GM12878 (cell line): Measurements from ENCODE around the gene CEBPB.

Source experiments
- CREM ChIP-seq: IDR thresholded peaks from 2 replicates; pipeline ENCODE4 v1.6.1; 2014; ENCODE audit warnings: antibody characterized with exemption, low read depth
- EP300 ChIP-seq, 2 experiments: fragments of 150-350 bp in 1 of 2; IDR thresholded peaks; 2 replicates each; pipeline ENCODE4 v1.6.1; 2011 to 2012; ENCODE audit warnings: low read depth in 2 of 2, low read length in 2 of 2, borderline replicate concordance in 1 of 2, improper control_type of control experiment in 1 of 2, inconsistent platforms in 1 of 2; ENCODE audit not compliant: control insufficient read depth in 1 of 2
- EZH2 ChIP-seq: IDR thresholded peaks from 2 replicates; pipeline ENCODE4 v1.6.1; 2012; ENCODE audit warnings: low read depth, mild to moderate bottlenecking, control low read depth, inconsistent platforms, low read length, borderline replicate concordance; ENCODE audit not compliant: control insufficient read depth
- IKZF1 ChIP-seq: fragments of 450-650 bp; conservative IDR thresholded peaks from 2 replicates; pipeline ENCODE4 v1.6.1; 2017; ENCODE audit warnings: antibody characterized with exemption, mild to moderate bottlenecking
- KDM1A ChIP-seq: fragments of 200-600 bp; sonication (generic); IDR thresholded peaks from 2 replicates; pipeline ENCODE4 v1.6.1; 2016; ENCODE audit warnings: borderline replicate concordance
- MLLT1 ChIP-seq: fragments of 450-650 bp; IDR thresholded peaks from 2 replicates; pipeline ENCODE4 v1.6.1; 2016; ENCODE audit warnings: mild to moderate bottlenecking
- PML ChIP-seq: IDR thresholded peaks from 2 replicates; pipeline ENCODE4 v1.6.1; 2012; ENCODE audit warnings: low read length, inconsistent platforms
- RAD21 ChIP-seq: IDR thresholded peaks from 2 replicates; pipeline ENCODE4 v1.6.1; 2011; ENCODE audit warnings: mild to moderate bottlenecking, low read depth, low read length, moderate library complexity; ENCODE audit not compliant: insufficient read depth
- RAD51 ChIP-seq: fragments of 450-650 bp; IDR thresholded peaks from 2 replicates; pipeline ENCODE4 v1.6.1; 2016; ENCODE audit warnings: moderate library complexity, mild to moderate bottlenecking, inconsistent platforms
- ZSCAN29 ChIP-seq: fragments of 450-650 bp; IDR thresholded peaks from 2 replicates; pipeline ENCODE4 v1.6.1; 2017; ENCODE audit warnings: mild to moderate bottlenecking, moderate library complexity
- TF ChIP-seq, protein P1 (sequence below): IDR thresholded peaks from 2 replicates; pipeline ENCODE4 v1.6.1; 2012; ENCODE audit warnings: low read depth, low read length, improper control_type of control experiment
- TF ChIP-seq, protein P2 (sequence below): IDR thresholded peaks from 2 replicates; pipeline ENCODE4 v1.6.1; 2012; ENCODE audit warnings: mild to moderate bottlenecking, low read depth, low read length
- TF ChIP-seq, protein P3 (sequence below), 3 experiments: IDR thresholded peaks in 2 of 3; conservative IDR thresholded peaks in 1 of 3; 2 replicates each; pipeline ENCODE4 v1.5.1; 2011; ENCODE audit warnings: low read depth in 3 of 3, low read length in 3 of 3, mild to moderate bottlenecking in 3 of 3, control low read depth in 2 of 3, moderate library complexity in 2 of 3, inconsistent platforms in 1 of 3, mixed read lengths in 1 of 3; ENCODE audit not compliant: control insufficient read depth in 2 of 3, insufficient read depth in 1 of 3; ENCODE audit errors: extremely low read depth in 1 of 3

DNA sequence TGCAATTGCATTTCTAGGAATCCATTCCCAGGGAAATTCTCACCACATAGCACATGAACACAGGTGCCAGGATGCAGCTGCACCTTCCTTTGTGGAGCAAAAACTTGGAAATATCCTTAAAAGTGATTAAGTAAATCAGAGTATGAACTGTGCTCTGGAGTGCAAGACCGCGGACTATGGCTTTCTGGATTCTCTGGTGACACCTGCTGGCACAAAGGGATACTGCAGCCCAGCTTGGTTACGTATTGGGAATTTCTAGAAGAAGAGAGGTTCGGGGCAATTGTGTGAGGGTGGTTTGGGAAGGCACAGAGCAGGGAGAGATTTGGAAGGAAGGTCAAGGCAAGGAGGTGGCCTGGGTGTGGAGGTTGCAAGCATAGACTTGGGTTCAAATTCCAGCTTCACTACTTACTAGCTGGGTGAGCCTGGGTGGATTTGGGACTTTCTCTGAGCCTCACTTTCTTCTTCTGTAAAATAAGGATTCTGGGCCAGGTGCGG is 21.3 kb upstream of the CEBPB start:
- TF ChIP-seq, protein P1, sequence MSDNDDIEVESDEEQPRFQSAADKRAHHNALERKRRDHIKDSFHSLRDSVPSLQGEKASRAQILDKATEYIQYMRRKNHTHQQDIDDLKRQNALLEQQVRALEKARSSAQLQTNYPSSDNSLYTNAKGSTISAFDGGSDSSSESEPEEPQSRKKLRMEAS: no peak
- no peak for TF ChIP-seq CREM
- TF ChIP-seq PML: no peak
- TF ChIP-seq, protein P2, sequence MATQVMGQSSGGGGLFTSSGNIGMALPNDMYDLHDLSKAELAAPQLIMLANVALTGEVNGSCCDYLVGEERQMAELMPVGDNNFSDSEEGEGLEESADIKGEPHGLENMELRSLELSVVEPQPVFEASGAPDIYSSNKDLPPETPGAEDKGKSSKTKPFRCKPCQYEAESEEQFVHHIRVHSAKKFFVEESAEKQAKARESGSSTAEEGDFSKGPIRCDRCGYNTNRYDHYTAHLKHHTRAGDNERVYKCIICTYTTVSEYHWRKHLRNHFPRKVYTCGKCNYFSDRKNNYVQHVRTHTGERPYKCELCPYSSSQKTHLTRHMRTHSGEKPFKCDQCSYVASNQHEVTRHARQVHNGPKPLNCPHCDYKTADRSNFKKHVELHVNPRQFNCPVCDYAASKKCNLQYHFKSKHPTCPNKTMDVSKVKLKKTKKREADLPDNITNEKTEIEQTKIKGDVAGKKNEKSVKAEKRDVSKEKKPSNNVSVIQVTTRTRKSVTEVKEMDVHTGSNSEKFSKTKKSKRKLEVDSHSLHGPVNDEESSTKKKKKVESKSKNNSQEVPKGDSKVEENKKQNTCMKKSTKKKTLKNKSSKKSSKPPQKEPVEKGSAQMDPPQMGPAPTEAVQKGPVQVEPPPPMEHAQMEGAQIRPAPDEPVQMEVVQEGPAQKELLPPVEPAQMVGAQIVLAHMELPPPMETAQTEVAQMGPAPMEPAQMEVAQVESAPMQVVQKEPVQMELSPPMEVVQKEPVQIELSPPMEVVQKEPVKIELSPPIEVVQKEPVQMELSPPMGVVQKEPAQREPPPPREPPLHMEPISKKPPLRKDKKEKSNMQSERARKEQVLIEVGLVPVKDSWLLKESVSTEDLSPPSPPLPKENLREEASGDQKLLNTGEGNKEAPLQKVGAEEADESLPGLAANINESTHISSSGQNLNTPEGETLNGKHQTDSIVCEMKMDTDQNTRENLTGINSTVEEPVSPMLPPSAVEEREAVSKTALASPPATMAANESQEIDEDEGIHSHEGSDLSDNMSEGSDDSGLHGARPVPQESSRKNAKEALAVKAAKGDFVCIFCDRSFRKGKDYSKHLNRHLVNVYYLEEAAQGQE: no peak
- TF ChIP-seq EP300 (IDR thresholded peaks at IDR 0.05; ENCODE audit: borderline replicate concordance in 1 of 2, control insufficient read depth in 1 of 2, low read depth in 2 of 2, low read length in 2 of 2): no peak
- no peak for TF ChIP-seq KDM1A
- TF ChIP-seq RAD21: peak; percentile 85
- TF ChIP-seq RAD51: no peak
- TF ChIP-seq, protein P3, sequence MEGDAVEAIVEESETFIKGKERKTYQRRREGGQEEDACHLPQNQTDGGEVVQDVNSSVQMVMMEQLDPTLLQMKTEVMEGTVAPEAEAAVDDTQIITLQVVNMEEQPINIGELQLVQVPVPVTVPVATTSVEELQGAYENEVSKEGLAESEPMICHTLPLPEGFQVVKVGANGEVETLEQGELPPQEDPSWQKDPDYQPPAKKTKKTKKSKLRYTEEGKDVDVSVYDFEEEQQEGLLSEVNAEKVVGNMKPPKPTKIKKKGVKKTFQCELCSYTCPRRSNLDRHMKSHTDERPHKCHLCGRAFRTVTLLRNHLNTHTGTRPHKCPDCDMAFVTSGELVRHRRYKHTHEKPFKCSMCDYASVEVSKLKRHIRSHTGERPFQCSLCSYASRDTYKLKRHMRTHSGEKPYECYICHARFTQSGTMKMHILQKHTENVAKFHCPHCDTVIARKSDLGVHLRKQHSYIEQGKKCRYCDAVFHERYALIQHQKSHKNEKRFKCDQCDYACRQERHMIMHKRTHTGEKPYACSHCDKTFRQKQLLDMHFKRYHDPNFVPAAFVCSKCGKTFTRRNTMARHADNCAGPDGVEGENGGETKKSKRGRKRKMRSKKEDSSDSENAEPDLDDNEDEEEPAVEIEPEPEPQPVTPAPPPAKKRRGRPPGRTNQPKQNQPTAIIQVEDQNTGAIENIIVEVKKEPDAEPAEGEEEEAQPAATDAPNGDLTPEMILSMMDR (IDR thresholded peaks at IDR 0.05 in 2 of 3, conservative IDR thresholded peaks at IDR 0.05 in 1 of 3; ENCODE audit: control insufficient read depth in 2 of 3, extremely low read depth in 1 of 3, insufficient read depth in 1 of 3, low read depth in 3 of 3, low read length in 3 of 3): peak; percentile 96 to 97 (median 97)
- no peak for TF ChIP-seq MLLT1
- TF ChIP-seq IKZF1: no peak
- no peak for TF ChIP-seq ZSCAN29
- TF ChIP-seq EZH2: no peak
